ENCODE measurements around the gene ATOH8.
"Not testable (repeated sequence)": the region's sequence is repeated elsewhere in the genome, so short reads cannot be mapped to it uniquely, and the experiment has no call there.

The ATOH8 gene

GRCh38 chr2:85807756-85808155, 54.0 kb downstream of the ATOH8 start:
- DNase-seq, result no peak

- DNase-seq, result no peak
Measured at GRCh38 chr2:85810371-85811179, 56.8 kb downstream of the ATOH8 start.

- DNase-seq, result peak; percentile 19
Measured at GRCh38 chr2:85811180-85812093, 57.6 kb downstream of the ATOH8 start.

GRCh38 chr2:85812094-85812735, 58.4 kb downstream of the ATOH8 start:
- no peak for DNase-seq

- DNase-seq, result no peak
Measured at GRCh38 chr2:85813211-85813981, 59.6 kb downstream of the ATOH8 start.

- DNase-seq, result peak; percentile 75
Measured at GRCh38 chr2:85813982-85814801, 60.4 kb downstream of the ATOH8 start.

GRCh38 chr2:85814802-85815550, 61.2 kb downstream of the ATOH8 start:
- no peak for DNase-seq

- no peak for DNase-seq
Measured at GRCh38 chr2:85819811-85820510, 66.2 kb downstream of the ATOH8 start.

GRCh38 chr2:85822766-85823165, 69.0 kb downstream of the ATOH8 start:
- DNase-seq, result no peak

GRCh38 chr2:85823951-85824350, 70.2 kb downstream of the ATOH8 start:
- DNase-seq, result no peak

- peak; percentile 21 for DNase-seq
Measured at GRCh38 chr2:85826990-85827878, 73.4 kb downstream of the ATOH8 start.

- no peak for DNase-seq
Measured at GRCh38 chr2:85827879-85828569, 74.2 kb downstream of the ATOH8 start.

GRCh38 chr2:85828725-85829124, 74.9 kb downstream of the ATOH8 start:
- DNase-seq, result no peak

- not testable (repeated sequence) for DNase-seq
Measured at GRCh38 chr2:85829394-85829793, 75.6 kb downstream of the ATOH8 start.

GRCh38 chr2:85830645-85831044, 76.9 kb downstream of the ATOH8 start:
- no peak for DNase-seq

GRCh38 chr2:85831735-85832134, 77.9 kb downstream of the ATOH8 start:
- DNase-seq, result no peak

- no peak for DNase-seq
Measured at GRCh38 chr2:85834466-85834865, 80.7 kb downstream of the ATOH8 start.
